ENCODE measurements around the gene CHURC1. TPM values are rescaled to one million over a fixed set of nuclear protein-coding genes. Genes with fewer than 3 reads are reported as not detected.

CHURC1 gene
- total and polyA plus RNA-seq, 2 of the 4 experiments (the other 2 are of a cell fraction) = 38.0 to 69.5 TPM

DNA sequence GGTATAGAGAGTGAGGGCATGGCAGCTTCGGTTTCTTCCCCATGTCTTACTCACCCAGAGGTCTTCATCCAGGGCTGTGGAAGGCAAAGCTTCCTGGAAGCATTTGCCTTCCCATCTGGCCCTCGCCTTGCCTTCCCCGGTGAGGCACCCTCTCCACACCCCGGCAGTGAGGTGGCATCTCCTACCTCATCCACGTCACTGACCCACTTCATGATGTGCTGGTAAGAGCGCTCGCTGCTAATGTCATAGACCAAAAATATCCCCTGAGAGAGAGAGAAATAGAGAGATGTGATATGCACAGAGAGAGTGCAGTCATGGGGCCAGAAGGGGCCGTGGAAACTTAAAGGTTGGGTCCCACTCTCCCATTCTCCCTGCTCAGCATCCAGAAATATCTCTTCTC is 36.6 kb downstream of the CHURC1 start:
- TF ChIP-seq FOS (IDR thresholded peaks at IDR 0.05; ENCODE audit: low read depth, low read length) (no peak), MXI1 (IDR thresholded peaks at IDR 0.05; ENCODE audit: borderline replicate concordance, low read depth, low read length) (no peak), RCOR1 (IDR thresholded peaks at IDR 0.05; ENCODE audit: insufficient replicate concordance, low read length) (no peak), SMC3 (IDR thresholded peaks at IDR 0.05; ENCODE audit: low read depth, low read length) (no peak), CHD1 (IDR thresholded peaks at IDR 0.05; ENCODE audit: low read depth, low read length) (no peak), CEBPB (IDR thresholded peaks at IDR 0.05; ENCODE audit: low read depth, low read length) (no peak), MAFK (IDR thresholded peaks at IDR 0.05; ENCODE audit: low read depth, low read length) (no peak), RAD21 (IDR thresholded peaks at IDR 0.05; ENCODE audit: low read length) (no peak), RFX5 (IDR thresholded peaks at IDR 0.05; ENCODE audit: low read depth, low read length) (no peak)
- TF ChIP-seq, protein P1, sequence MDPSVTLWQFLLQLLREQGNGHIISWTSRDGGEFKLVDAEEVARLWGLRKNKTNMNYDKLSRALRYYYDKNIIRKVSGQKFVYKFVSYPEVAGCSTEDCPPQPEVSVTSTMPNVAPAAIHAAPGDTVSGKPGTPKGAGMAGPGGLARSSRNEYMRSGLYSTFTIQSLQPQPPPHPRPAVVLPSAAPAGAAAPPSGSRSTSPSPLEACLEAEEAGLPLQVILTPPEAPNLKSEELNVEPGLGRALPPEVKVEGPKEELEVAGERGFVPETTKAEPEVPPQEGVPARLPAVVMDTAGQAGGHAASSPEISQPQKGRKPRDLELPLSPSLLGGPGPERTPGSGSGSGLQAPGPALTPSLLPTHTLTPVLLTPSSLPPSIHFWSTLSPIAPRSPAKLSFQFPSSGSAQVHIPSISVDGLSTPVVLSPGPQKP (IDR thresholded peaks at IDR 0.05; ENCODE audit: borderline replicate concordance, low read depth, low read length) = no peak
- H3K4me1 ChIP-seq (ENCODE audit: control insufficient read depth, insufficient read depth, low read length) = no peaks in the 10 kb centered on the region
- ChIA-PET CTCF (no interaction called here), POLR2A (ENCODE audit: unreplicated experiment) (no interaction called here)
- H2AK5ac ChIP-seq (ENCODE audit: low read depth, low read length) = no peak overlapping the region
- peaks cover 2% of the 10 kb centered on the region; the same call in 1 of the 2 replicates for H3K9me1 ChIP-seq (ENCODE audit: insufficient read depth, low read length)
- H2BK120ac ChIP-seq (ENCODE audit: low read depth, low read length) = no peak overlapping the region
- dilution Hi-C loops (cut with HindIII; ENCODE audit: low sequenced_read_pairs, unreplicated experiment) = no loop called here
- no peak overlapping the region for H3K14ac ChIP-seq (replicated peaks; ENCODE audit: low read depth, low read length)
- no peak overlapping the region for H3K27ac ChIP-seq (ENCODE audit: insufficient read depth, low read length)
- H3K18ac ChIP-seq (ENCODE audit: low read depth, low read length) = no peak overlapping the region
- no peak overlapping the region for H3K23ac ChIP-seq (ENCODE audit: low read depth, low read length)
- no peaks in the 10 kb centered on the region for H4K20me1 ChIP-seq (ENCODE audit: insufficient read depth, low read length)
- H2AFZ ChIP-seq (replicated peaks; ENCODE audit: low read length, poor library complexity) = no peak overlapping the region
- no peak overlapping the region for H4K91ac ChIP-seq (ENCODE audit: insufficient read depth, low read depth, low read length)
- no peak overlapping the region for H3K4me2 ChIP-seq (ENCODE audit: low read depth, low read length)
- WGBS, 2 experiments (ENCODE audit: extremely low coverage in 2 of 2, insufficient read length in 1 of 2) = 80% methylated on average over 1 of the region's 8 CpGs; no CpG with 5 or more reads in 1 of the 2 experiments
- no peak overlapping the region for H4K8ac ChIP-seq (ENCODE audit: low read depth in 2 of 2, low read length in 2 of 2)
- H3K4me3 ChIP-seq (ENCODE audit: insufficient read depth, low read depth, low read length) = no peak overlapping the region
- H3K9ac ChIP-seq (ENCODE audit: low read depth, low read length) = no peak overlapping the region
- in situ Hi-C loops (cut with MboI; ENCODE audit: low sequenced_read_pairs) = no loop called here
- no peaks in the 10 kb centered on the region; a peak in 1 of 4 replicates for H3K79me1 ChIP-seq (ENCODE audit: low read depth in 1 of 2, low read length in 2 of 2)
- no peak overlapping the region for H2AK9ac ChIP-seq (replicated peaks; ENCODE audit: low read depth, low read length, poor library complexity)
- intact Hi-C loops (cut with micrococcal nuclease) = no loop called here
- H3K27me3 ChIP-seq (ENCODE audit: control insufficient read depth, insufficient read depth, low read length) = no peaks in the 10 kb centered on the region
- no TSS peak for BruUV-seq (replicated peaks)
- H3K56ac ChIP-seq (ENCODE audit: extremely low read depth, insufficient read depth, low read length) = no peak overlapping the region
- H2BK20ac ChIP-seq (ENCODE audit: low read depth, low read length) = no peak overlapping the region
- DNase-seq (no peak), ATAC-seq (ENCODE audit: low read depth) (no peak)
- H3K9me3 ChIP-seq (ENCODE audit: control insufficient read depth, insufficient read depth, low read length) = no peaks in the 10 kb centered on the region
- no peak overlapping the region for H2BK5ac ChIP-seq (ENCODE audit: low read depth, low read length, poor library complexity, severe bottlenecking)
- H3K36me3 ChIP-seq (ENCODE audit: control insufficient read depth, insufficient read depth, low read length) = peaks cover 11% of the 10 kb centered on the region; the same call in 1 of the 2 replicates
- no peak overlapping the region for H4K5ac ChIP-seq (ENCODE audit: low read depth, low read length)
- H2BK15ac ChIP-seq (ENCODE audit: low read depth, low read length) = no peak overlapping the region
- H3K4ac ChIP-seq (ENCODE audit: low read depth, low read length) = no peak overlapping the region
